ENCODE results near the gene OTOGL.

- TF ChIP-seq, protein P1, sequence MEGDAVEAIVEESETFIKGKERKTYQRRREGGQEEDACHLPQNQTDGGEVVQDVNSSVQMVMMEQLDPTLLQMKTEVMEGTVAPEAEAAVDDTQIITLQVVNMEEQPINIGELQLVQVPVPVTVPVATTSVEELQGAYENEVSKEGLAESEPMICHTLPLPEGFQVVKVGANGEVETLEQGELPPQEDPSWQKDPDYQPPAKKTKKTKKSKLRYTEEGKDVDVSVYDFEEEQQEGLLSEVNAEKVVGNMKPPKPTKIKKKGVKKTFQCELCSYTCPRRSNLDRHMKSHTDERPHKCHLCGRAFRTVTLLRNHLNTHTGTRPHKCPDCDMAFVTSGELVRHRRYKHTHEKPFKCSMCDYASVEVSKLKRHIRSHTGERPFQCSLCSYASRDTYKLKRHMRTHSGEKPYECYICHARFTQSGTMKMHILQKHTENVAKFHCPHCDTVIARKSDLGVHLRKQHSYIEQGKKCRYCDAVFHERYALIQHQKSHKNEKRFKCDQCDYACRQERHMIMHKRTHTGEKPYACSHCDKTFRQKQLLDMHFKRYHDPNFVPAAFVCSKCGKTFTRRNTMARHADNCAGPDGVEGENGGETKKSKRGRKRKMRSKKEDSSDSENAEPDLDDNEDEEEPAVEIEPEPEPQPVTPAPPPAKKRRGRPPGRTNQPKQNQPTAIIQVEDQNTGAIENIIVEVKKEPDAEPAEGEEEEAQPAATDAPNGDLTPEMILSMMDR (conservative IDR thresholded peaks at IDR 0.05): no peak
- no peak for TF ChIP-seq EZH2 (IDR thresholded peaks at IDR 0.05; ENCODE audit: low read depth)
Measured at GRCh38 chr12:80056232-80056631, 43.1 kb upstream of the OTOGL start.
